DMS153 treated with DMSO at 0.1 percent for 48 hours (cell line): ENCODE data around the gene ELOVL5.
"Not testable (repeated sequence)": the region's sequence is repeated elsewhere in the genome, so short reads cannot be mapped to it uniquely, and the experiment has no call there.

Experiments
- DNase-seq: peaks from one replicate; lab custom pipeline; 2025; ENCODE audit not compliant: unreplicated experiment; lab: John Stamatoyannopoulos, UW

Gene ELOVL5

DNA sequence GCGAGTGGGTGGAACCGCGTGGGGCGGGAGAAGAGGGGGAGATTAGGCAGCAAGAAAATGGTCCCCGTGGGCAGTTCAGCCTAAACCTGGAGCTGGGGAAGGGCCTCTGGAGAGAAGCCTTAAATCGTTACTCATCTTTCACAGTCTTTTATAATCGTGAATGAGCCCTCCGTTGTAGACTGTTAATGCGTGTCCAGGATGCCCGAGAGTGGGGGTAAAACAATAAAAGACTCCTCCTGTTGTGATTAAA is 11.0 kb upstream of the ELOVL5 start:
- peak; percentile 56 for DNase-seq

GRCh38 chr6:53359095-53359842 is 10.5 kb upstream of the ELOVL5 start:
- DNase-seq, result peak; percentile 80

- DNase-seq, result no peak
These were observed 9.8 kb upstream of the ELOVL5 start for GRCh38 chr6:53358440-53359094.

DNA sequence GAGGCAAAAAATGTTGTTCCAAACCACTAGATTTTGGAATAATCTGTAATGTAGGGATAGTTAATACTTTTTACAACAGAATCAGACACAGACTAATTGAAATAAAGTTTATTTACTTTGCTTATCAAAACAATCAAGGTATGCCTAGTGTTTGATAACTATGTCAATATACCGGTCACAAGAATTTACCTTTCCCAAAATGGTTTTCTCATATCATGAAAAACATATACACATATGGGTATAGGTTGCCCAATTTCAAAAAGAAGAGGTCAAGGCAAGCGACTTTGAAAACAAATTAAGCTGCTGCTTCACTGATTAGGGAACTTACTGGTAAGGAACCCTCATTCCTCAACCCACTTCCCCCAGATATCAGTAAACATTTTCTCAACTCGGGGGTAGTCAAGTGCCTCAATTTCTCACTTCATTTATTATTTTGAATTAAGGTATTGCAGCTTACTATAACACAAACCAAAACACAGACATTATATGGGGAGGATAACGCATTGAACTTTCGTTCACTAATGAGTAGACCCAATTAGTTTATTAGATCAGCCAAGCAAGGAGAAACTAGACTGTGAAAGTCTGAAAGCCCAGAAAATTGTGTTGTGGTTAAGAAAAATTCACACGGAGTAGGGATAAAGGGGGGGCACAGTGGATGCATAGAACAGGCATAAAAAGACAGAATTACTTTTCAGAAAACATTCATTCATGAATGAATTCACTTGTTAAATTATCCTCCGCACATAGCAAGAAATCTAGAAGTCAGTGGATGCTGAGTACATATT is 9.0 kb upstream of the ELOVL5 start:
- no peak for DNase-seq

DNA sequence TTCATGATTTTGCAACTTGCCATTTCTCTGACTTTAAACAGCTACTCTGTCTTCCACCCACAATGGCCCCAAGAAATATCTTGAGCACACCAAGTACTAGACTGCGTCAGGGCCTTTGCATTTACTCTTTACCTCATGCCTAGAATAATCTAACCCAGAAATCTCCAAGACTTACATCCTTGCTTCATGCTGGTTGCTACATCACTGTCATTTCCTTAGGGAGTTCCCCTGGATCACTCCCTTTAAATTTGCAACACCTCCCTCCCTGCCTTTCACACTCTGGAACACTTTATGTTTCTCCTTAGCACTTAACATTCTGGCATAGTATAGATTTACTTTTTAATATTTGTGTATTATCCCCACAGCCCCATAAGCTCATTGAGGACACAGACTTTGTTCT is 4.9 kb upstream of the ELOVL5 start:
- DNase-seq, result no peak

DNA sequence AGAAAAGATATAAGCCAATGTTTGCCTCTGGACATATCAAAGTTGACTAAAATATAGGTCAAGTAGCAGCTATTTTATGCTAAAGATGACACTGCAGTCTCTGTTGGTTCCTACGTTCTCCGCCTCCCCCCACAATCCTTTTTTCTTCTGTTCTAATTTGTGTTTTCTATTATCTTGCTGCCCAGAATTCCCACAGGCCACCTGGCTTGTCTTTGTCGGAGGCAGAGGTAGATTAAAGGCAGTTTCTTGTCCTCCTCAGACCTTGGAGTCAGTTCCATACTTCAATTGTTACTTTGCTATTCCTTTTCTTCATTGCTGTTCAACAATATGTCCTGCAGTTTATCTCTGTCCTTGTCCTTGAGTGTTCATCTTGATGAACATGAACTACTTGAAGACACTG is 3.6 kb upstream of the ELOVL5 start:
- no peak for DNase-seq

GRCh38 chr6:53349209-53349693 is 501 bp upstream of the ELOVL5 start:
- no peak for DNase-seq

GRCh38 chr6:53347921-53348370 is 804 bp downstream of the ELOVL5 start:
- no peak for DNase-seq

- peak; percentile 23 for DNase-seq
These were observed 1.4 kb downstream of the ELOVL5 start for GRCh38 chr6:53347250-53347920.

DNA sequence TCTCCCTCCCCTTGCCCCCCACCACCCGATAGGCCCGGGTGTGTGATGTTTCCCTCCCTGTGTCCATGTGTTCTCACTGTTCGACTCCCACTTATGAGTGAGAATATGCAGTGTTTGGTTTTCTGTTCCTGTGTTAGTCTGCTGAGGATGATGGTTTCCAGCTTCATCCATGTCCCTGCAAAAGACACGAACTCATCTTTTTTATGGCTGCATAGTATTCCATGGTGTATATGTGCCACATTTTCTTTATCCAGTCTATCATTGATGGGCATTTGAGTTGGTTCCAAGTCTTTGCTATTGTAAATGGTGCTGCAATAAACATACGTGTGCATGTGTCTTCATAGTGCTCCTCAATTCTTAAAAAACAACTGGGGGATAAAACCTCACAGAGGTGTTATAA is 2.7 kb downstream of the ELOVL5 start:
- DNase-seq, result not testable (repeated sequence)

- DNase-seq, result no peak
These were observed 3.8 kb downstream of the ELOVL5 start for GRCh38 chr6:53344969-53345368.

DNA sequence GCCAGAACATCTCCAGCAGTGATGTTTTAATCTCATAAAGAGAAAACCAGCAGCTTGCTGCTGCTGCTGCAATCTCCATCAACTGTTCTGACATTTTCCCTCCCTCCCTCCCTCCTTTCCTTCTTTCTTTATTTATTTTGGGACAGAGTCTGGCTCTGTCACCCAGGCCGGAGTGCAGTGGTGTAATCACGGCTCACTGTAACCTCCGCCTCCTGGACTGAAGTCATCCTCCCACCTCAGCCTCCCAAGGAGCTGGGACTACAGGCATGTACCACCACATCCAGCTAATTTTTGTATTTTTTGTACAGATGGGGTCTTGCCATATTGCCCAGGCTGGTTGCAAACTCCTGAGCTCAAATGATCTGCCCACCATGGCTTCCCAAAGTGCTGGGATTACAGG is 5.7 kb downstream of the ELOVL5 start:
- no peak for DNase-seq

- no peak for DNase-seq
These were observed 6.5 kb downstream of the ELOVL5 start for GRCh38 chr6:53342217-53342616.

- DNase-seq, result no peak
These were observed 8.2 kb downstream of the ELOVL5 start for GRCh38 chr6:53340536-53340935.

DNA sequence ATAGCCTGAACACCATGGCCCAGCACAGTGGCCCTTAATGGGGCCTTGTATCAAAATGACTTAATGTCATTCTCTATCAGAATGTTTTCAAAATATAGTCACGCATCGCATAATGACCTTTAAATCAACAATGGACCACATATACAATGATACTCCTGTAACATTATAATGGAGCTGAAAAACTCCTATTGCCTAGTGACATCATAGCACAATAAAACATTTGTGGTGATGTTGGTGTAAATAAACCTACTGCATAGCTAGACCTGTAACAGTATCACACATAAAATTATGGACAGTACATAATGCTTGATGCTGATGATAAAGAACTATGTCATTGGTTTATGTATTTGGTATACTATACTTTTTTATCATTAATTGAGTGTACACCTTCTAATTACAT is 9.3 kb downstream of the ELOVL5 start:
- DNase-seq, result no peak

DNA sequence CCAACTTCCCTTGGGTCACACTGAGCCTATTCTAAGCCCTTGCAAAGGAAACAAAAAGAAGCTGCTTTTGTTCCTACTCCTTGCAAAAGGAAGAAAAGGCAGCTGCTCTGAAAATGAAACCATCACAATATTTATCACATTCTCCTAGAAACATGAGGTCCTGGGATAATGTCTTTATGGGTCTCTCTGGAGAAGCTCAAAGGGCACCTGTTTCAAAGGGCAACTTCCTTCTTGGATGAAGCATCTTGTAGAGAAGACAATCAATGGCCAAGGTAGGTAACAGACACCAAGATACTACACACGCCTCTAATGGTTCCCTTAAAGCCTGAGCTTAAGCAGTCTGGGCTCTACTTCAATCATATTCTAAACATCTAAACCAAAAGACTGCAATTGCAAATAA is 10.4 kb downstream of the ELOVL5 start:
- DNase-seq, result no peak

DNA sequence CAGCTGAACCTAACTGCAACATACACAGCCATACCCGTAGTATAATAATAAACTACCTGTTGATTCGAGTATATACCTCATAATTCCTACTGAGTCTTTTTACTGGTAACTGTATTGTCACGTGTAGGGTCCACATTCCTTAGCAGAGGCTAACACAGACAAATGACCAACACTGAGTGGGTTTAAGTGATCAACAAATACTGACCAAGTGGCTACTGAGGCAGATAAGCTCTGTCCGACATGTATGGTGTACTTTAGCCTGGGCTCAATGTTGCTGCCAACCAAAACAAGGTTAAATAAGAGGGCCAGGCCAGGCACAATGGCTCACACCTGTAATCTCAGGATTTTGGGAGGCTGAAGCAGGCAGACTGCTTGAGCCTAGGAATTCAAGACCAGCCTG is 12.7 kb downstream of the ELOVL5 start:
- no peak for DNase-seq

DNA sequence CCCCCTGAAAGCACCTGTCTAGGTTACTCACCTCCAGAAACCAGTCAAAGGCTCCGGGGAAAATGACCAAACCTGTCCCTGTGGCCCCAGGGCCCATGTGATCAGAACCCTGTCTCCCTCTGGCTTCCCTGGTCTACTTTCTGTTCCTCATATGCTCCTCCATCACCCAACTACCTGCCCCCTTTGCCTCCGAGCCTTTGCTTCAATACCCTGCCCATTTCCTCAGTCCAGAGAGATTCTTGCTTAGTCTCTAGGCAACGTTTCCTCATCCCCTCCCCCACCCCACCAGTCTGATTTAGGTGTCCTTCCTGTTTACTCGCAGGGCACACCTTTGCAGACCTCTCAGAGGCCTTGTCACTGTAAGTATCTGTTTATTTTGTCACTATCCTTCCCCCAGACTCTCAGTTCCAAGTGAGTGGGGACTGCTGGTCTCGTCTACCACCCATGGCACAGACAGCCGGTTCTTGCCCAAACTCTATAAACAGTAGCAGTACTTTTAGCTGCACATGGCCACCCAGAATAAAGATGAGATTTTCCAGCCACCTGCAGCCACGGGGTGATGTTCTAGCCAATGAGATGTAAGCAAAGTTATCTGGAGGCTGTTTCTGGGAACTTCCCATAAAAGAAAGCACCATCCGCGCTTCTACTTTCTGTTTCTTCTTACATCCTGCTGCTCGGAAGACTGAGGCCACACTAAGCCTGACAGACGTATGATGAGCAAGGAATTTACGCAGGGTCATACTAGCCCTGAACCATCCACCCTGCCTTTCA is 13.3 kb downstream of the ELOVL5 start:
- no peak for DNase-seq

- DNase-seq, result no peak
These were observed 15.0 kb downstream of the ELOVL5 start for GRCh38 chr6:53333439-53334408.

GRCh38 chr6:53331678-53332077 is 17.1 kb downstream of the ELOVL5 start:
- DNase-seq, result no peak
